Kidney epithelial cell (primary cell): ENCODE data around the gene SLFN12. TPM values are rescaled to one million over a fixed set of nuclear protein-coding genes. Genes with fewer than 3 reads are reported as not detected.

Experiments
- DNase-seq: peaks from one replicate; pipeline ENCODE4 v3.0.0-alpha.2; 2010; ENCODE audit warnings: low read depth
- H3K27me3 ChIP-seq: 2 replicates; pipeline ENCODE4 v1.6.0; 2011; ENCODE audit warnings: low read length; ENCODE audit not compliant: control insufficient read depth, insufficient read depth
- H3K36me3 ChIP-seq: 2 replicates; pipeline ENCODE4 v1.5.1; 2011; ENCODE audit warnings: low read length; ENCODE audit not compliant: control insufficient read depth, insufficient read depth
- H3K4me3 ChIP-seq: 2 replicates; pipeline ENCODE4 v1.5.1; 2011; ENCODE audit warnings: low read depth, mild to moderate bottlenecking, control low read depth, low read length
- CTCF ChIP-seq: IDR thresholded peaks from 2 replicates; pipeline ENCODE4 v1.5.1; 2011; ENCODE audit warnings: mild to moderate bottlenecking, moderate library complexity, low read length, control low read depth, inconsistent platforms; ENCODE audit not compliant: insufficient read depth, poor library complexity, severe bottlenecking
- total RNA-seq: library from RNA; depleted of rRNA; stranded (reverse); fragments of >200 nt; gene quantifications from 2 replicates; pipeline ENCODE4 v1.2.3, GENCODE V29; 2015

The SLFN12 gene
- 12.8 and 12.9 TPM in 2 replicates for total RNA-seq

- Histone ChIP-seq H3K4me3 (peak within 1 kb of the TSS; percentile 70), H3K27me3 (no peaks in the 10 kb centered on the region), H3K36me3 (no peaks in the 10 kb centered on the region)
- TF ChIP-seq CTCF, result no peak
- peak; percentile 94 for DNase-seq
Measured at GRCh38 chr17:35432176-35433074, at the start of gene SLFN12. Gene SLFN12 (minus strand): TSS chr17:35432500. CDS start chr17:35423028, 9,472 bp downstream.

GRCh38 chr17:35479271-35479670 is 47.0 kb upstream of the SLFN12 start:
- H3K4me3 ChIP-seq, result no peak overlapping the region
- no peaks in the 10 kb centered on the region for H3K36me3 ChIP-seq
- DNase-seq, result no peak
- TF ChIP-seq CTCF, result no peak
- peaks cover 7% of the 10 kb centered on the region for H3K27me3 ChIP-seq

- TF ChIP-seq CTCF, result no peak
- Histone ChIP-seq H3K36me3 (no peaks in the 10 kb centered on the region), H3K27me3 (peaks cover under 1% of the 10 kb centered on the region), H3K4me3 (no peak overlapping the region)
- no peak for DNase-seq
Measured at GRCh38 chr17:35477248-35477647, 44.9 kb upstream of the SLFN12 start.

GRCh38 chr17:35476283-35476820 is 44.1 kb upstream of the SLFN12 start:
- DNase-seq, result no peak
- no peak overlapping the region for H3K4me3 ChIP-seq
- H3K36me3 ChIP-seq, result no peaks in the 10 kb centered on the region
- TF ChIP-seq CTCF, result no peak
- no peaks in the 10 kb centered on the region for H3K27me3 ChIP-seq

- TF ChIP-seq CTCF, result no peak
- DNase-seq, result no peak
- peaks cover 5% of the 10 kb centered on the region for H3K27me3 ChIP-seq
- no peaks in the 10 kb centered on the region for H3K36me3 ChIP-seq
- H3K4me3 ChIP-seq, result no peak overlapping the region
Measured at GRCh38 chr17:35468475-35468874, 36.2 kb upstream of the SLFN12 start.

- no peak for DNase-seq
- no peak for TF ChIP-seq CTCF
- Histone ChIP-seq H3K27me3 (peaks cover 9% of the 10 kb centered on the region), H3K4me3 (no peak overlapping the region), H3K36me3 (no peaks in the 10 kb centered on the region)
Measured at GRCh38 chr17:35467824-35468223, 35.5 kb upstream of the SLFN12 start.
